HAP-1 (cell line): ENCODE results near the gene HSPBP1.
A peak's percentile ranks its signal among the peaks of the same experiment; 100 is the strongest.

Source experiments
- DNase-seq, 2 experiments: peaks; one replicate each; pipeline ENCODE4 v3.0.0-alpha.2; 2016 to 2020; ENCODE audit warnings: low spot score in 2 of 2
- H3K27me3 ChIP-seq: fragments of 250-450 bp; sonication (Bioruptor Pico); 2 replicates; pipeline ENCODE4 v1.5.1; 2020; ENCODE audit warnings: low read depth, mild to moderate bottlenecking, moderate library complexity
- H3K36me3 ChIP-seq: fragments of 250-450 bp; sonication (Bioruptor Pico); replicated peaks from 2 replicates; pipeline ENCODE4 v1.5.1; 2020; ENCODE audit warnings: mild to moderate bottlenecking
- H3K4me1 ChIP-seq: fragments of 250-450 bp; sonication (Bioruptor Pico); 2 replicates; pipeline ENCODE4 v1.5.1; 2020; ENCODE audit warnings: mild to moderate bottlenecking
- H3K4me3 ChIP-seq: fragments of 250-450 bp; sonication (Bioruptor Pico); 2 replicates; pipeline ENCODE4 v1.5.1; 2020; ENCODE audit warnings: mild to moderate bottlenecking, moderate library complexity
- H3K9me3 ChIP-seq: fragments of 250-450 bp; sonication (Bioruptor Pico); 2 replicates; pipeline ENCODE4 v1.5.1; 2020; ENCODE audit warnings: mild to moderate bottlenecking, moderate library complexity
- in situ Hi-C: fragments of 300-500 bp; cut with MboI; formaldehyde crosslinking; loops from 3 replicates; pipeline ENCODE4 v1.14.3; 2020; ENCODE audit warnings: low sequenced_read_pairs, inconsistent platforms, mixed read lengths

Gene HSPBP1

GRCh38 chr19:55301459-55302317 lies 21.8 kb upstream of the HSPBP1 start:
- DNase-seq = peak; percentile 65 to 96
- in situ Hi-C loops = loop anchor here (10.0 kb wide), 1 partner anchor 83 kb away; the partner anchor contains the start of genes RPL28 and TMEM238
- no peaks in the 10 kb centered on the region for H3K9me3 ChIP-seq
- H3K4me3 ChIP-seq = peak overlapping the region; percentile 34
- H3K36me3 ChIP-seq = peaks cover 11% of the 10 kb centered on the region; the same call in 1 of the 2 replicates
- H3K4me1 ChIP-seq = peaks cover 8% of the 10 kb centered on the region; the same call in 1 of the 2 replicates
- no peaks in the 10 kb centered on the region for H3K27me3 ChIP-seq

GRCh38 chr19:55300886-55301458 lies 21.1 kb upstream of the HSPBP1 start:
- peaks cover 8% of the 10 kb centered on the region; the same call in 1 of the 2 replicates for H3K36me3 ChIP-seq
- no peak overlapping the region for H3K4me3 ChIP-seq
- in situ Hi-C loops = loop anchor here (10.0 kb wide), 1 partner anchor 84 kb away; the partner anchor contains the start of genes RPL28 and TMEM238
- DNase-seq = no peak
- no peaks in the 10 kb centered on the region for H3K27me3 ChIP-seq
- H3K9me3 ChIP-seq = no peaks in the 10 kb centered on the region
- H3K4me1 ChIP-seq = peaks cover 8% of the 10 kb centered on the region; the same call in 1 of the 2 replicates

- no peak overlapping the region for H3K4me3 ChIP-seq
- no peaks in the 10 kb centered on the region for H3K9me3 ChIP-seq
- peaks cover 8% of the 10 kb centered on the region; the same call in 1 of the 2 replicates for H3K4me1 ChIP-seq
- H3K36me3 ChIP-seq = peaks cover 4% of the 10 kb centered on the region; the same call in 1 of the 2 replicates
- H3K27me3 ChIP-seq = no peaks in the 10 kb centered on the region
- no peak for DNase-seq
- in situ Hi-C loops = loop anchor here (10.0 kb wide), 1 partner anchor 85 kb away; the partner anchor contains the start of genes RPL28 and TMEM238
Measured at GRCh38 chr19:55299991-55300390, 20.1 kb upstream of the HSPBP1 start.

GRCh38 chr19:55297267-55297666 lies 17.4 kb upstream of the HSPBP1 start:
- peaks cover 8% of the 10 kb centered on the region; the same call in 1 of the 2 replicates for H3K4me1 ChIP-seq
- no peaks in the 10 kb centered on the region for H3K9me3 ChIP-seq
- no peaks in the 10 kb centered on the region for H3K36me3 ChIP-seq
- in situ Hi-C loops = no loop called here
- no peaks in the 10 kb centered on the region for H3K27me3 ChIP-seq
- DNase-seq = no peak
- H3K4me3 ChIP-seq = no peak overlapping the region

GRCh38 chr19:55289117-55289796 lies 9.3 kb upstream of the HSPBP1 start:
- DNase-seq = no peak
- Histone ChIP-seq H3K27me3 (no peaks in the 10 kb centered on the region), H3K9me3 (no peaks in the 10 kb centered on the region), H3K4me1 (no peaks in the 10 kb centered on the region), H3K4me3 (no peak overlapping the region), H3K36me3 (no peaks in the 10 kb centered on the region)
- in situ Hi-C loops = no loop called here

GRCh38 chr19:55287361-55288079 lies 7.6 kb upstream of the HSPBP1 start:
- no peaks in the 10 kb centered on the region for H3K4me1 ChIP-seq
- no peak for DNase-seq
- no peaks in the 10 kb centered on the region for H3K36me3 ChIP-seq
- no peaks in the 10 kb centered on the region for H3K27me3 ChIP-seq
- in situ Hi-C loops = no loop called here
- no peaks in the 10 kb centered on the region for H3K9me3 ChIP-seq
- no peak overlapping the region for H3K4me3 ChIP-seq

- Histone ChIP-seq H3K36me3 (no peaks in the 10 kb centered on the region), H3K9me3 (no peaks in the 10 kb centered on the region), H3K4me3 (no peak overlapping the region), H3K4me1 (peaks cover 4% of the 10 kb centered on the region), H3K27me3 (no peaks in the 10 kb centered on the region)
- in situ Hi-C loops = no loop called here
- DNase-seq = no peak
Measured at GRCh38 chr19:55285229-55285890, 5.5 kb upstream of the HSPBP1 start.

- in situ Hi-C loops = no loop called here
- Histone ChIP-seq H3K4me3 (peak overlapping the region; percentile 21), H3K4me1 (peaks cover 4% of the 10 kb centered on the region), H3K9me3 (no peaks in the 10 kb centered on the region), H3K36me3 (no peaks in the 10 kb centered on the region), H3K27me3 (no peaks in the 10 kb centered on the region)
- no peak for DNase-seq
Measured at GRCh38 chr19:55284405-55285058, 4.6 kb upstream of the HSPBP1 start.

GRCh38 chr19:55283548-55284377 lies 3.9 kb upstream of the HSPBP1 start, which contains the start of gene BRSK1:
BRSK1 (plus strand) TSS chr19:55283997; CDS start chr19:55284443, 446 bp downstream.
- in situ Hi-C loops = no loop called here
- Histone ChIP-seq H3K4me1 (peaks cover 4% of the 10 kb centered on the region), H3K9me3 (no peaks in the 10 kb centered on the region), H3K27me3 (no peaks in the 10 kb centered on the region), H3K4me3 (peak within 1 kb of the TSS; percentile 21), H3K36me3 (no peaks in the 10 kb centered on the region)
- peak; percentile 30 to 84 for DNase-seq

GRCh38 chr19:55279340-55279739 lies 570 bp downstream of the HSPBP1 start:
- peaks cover 4% of the 10 kb centered on the region for H3K4me1 ChIP-seq
- H3K9me3 ChIP-seq = no peaks in the 10 kb centered on the region
- H3K27me3 ChIP-seq = no peaks in the 10 kb centered on the region
- H3K4me3 ChIP-seq = peak overlapping the region; percentile 85
- no peak for DNase-seq
- in situ Hi-C loops = no loop called here
- H3K36me3 ChIP-seq = peaks cover 5% of the 10 kb centered on the region; the same call in 1 of the 2 replicates

- in situ Hi-C loops = no loop called here
- H3K27me3 ChIP-seq = no peaks in the 10 kb centered on the region
- no peak for DNase-seq
- H3K9me3 ChIP-seq = no peaks in the 10 kb centered on the region
- no peak overlapping the region; the same call in 1 of the 2 replicates for H3K4me3 ChIP-seq
- peaks cover 4% of the 10 kb centered on the region for H3K4me1 ChIP-seq
- peaks cover 5% of the 10 kb centered on the region; the same call in 1 of the 2 replicates for H3K36me3 ChIP-seq
Measured at GRCh38 chr19:55278391-55279135, 1.3 kb downstream of the HSPBP1 start.
